IMR-90 (cell line): ENCODE measurements around the gene FKBP11. TPM values are rescaled to one million over a fixed set of nuclear protein-coding genes. Genes with fewer than 3 reads are reported as not detected.

ENCODE experiments used
- ATAC-seq: fragments of 200-7000 bp; cut with Tn5 transposase; 2 replicates; pipeline ENCODE4 v1.9.1; 2020; ENCODE audit warnings: low read depth, mild to moderate bottlenecking, moderate library complexity
- BruUV-seq: library from RNA; stranded (reverse); fragments of 400-500 nt; replicated peaks from 2 replicates; lab custom pipeline; 2021; lab: Mats Ljungman, UMichigan
- CTCF ChIA-PET: fragments of 300-600 bp; formaldehyde crosslinking; extraction: SDS; loops from one replicate; lab custom pipeline; 2021; ENCODE audit warnings: antibody characterized with exemption; lab: Yijun Ruan, JAX
- POLR2A ChIA-PET: fragments of 300-600 bp; sonication (Branson Sonifier 250); formaldehyde crosslinking; loops from one replicate; lab custom pipeline; 2022; ENCODE audit warnings: antibody characterized with exemption; ENCODE audit not compliant: unreplicated experiment; lab: Charles Lee
- DNase-seq: peaks from one replicate; pipeline ENCODE4 v3.0.0; 2013
- H2AFZ ChIP-seq: replicated peaks from 2 replicates; pipeline ENCODE3; 2013; ENCODE audit warnings: low read length, mild to moderate bottlenecking; ENCODE audit not compliant: poor library complexity
- H2AK5ac ChIP-seq: 2 replicates; pipeline ENCODE4 v1.6.1; 2013; ENCODE audit warnings: low read depth, low read length, inconsistent platforms
- H2AK9ac ChIP-seq: replicated peaks from 2 replicates; pipeline ENCODE3; 2013; ENCODE audit warnings: mild to moderate bottlenecking, low read depth, low read length, moderate library complexity; ENCODE audit not compliant: poor library complexity
- H2BK120ac ChIP-seq: 2 replicates; pipeline ENCODE4 v1.6.1; 2013; ENCODE audit warnings: low read depth, low read length, inconsistent platforms
- H2BK15ac ChIP-seq: 3 replicates; pipeline ENCODE4 v1.6.1; 2013; ENCODE audit warnings: low read depth, low read length, inconsistent platforms
- H2BK20ac ChIP-seq: 2 replicates; pipeline ENCODE4 v1.6.1; 2013; ENCODE audit warnings: low read depth, mild to moderate bottlenecking, inconsistent platforms, low read length, moderate library complexity
- H2BK5ac ChIP-seq: 2 replicates; pipeline ENCODE4 v1.6.1; 2013; ENCODE audit warnings: mild to moderate bottlenecking, low read depth, low read length, inconsistent platforms; ENCODE audit not compliant: poor library complexity, severe bottlenecking
- H3K14ac ChIP-seq: replicated peaks from 2 replicates; pipeline ENCODE4 v1.6.1; 2013; ENCODE audit warnings: low read depth, low read length, inconsistent platforms
- H3K18ac ChIP-seq: 2 replicates; pipeline ENCODE4 v1.6.1; 2013; ENCODE audit warnings: low read depth, low read length, control low read depth
- H3K23ac ChIP-seq: 2 replicates; pipeline ENCODE4 v1.6.1; 2013; ENCODE audit warnings: low read depth, low read length, inconsistent platforms
- H3K27ac ChIP-seq: 2 replicates; pipeline ENCODE4 v1.5.1; 2013; ENCODE audit warnings: mild to moderate bottlenecking, control low read depth, low read length; ENCODE audit not compliant: insufficient read depth
- H3K27me3 ChIP-seq: 2 replicates; pipeline ENCODE4 v1.6.1; 2013; ENCODE audit warnings: low read length; ENCODE audit not compliant: control insufficient read depth, insufficient read depth
- H3K36me3 ChIP-seq: 2 replicates; pipeline ENCODE4 v1.6.1; 2013; ENCODE audit warnings: low read length, mixed read lengths; ENCODE audit not compliant: control insufficient read depth, insufficient read depth
- H3K4ac ChIP-seq: 2 replicates; pipeline ENCODE4 v1.6.1; 2013; ENCODE audit warnings: low read depth, low read length, inconsistent platforms
- H3K4me1 ChIP-seq: 2 replicates; pipeline ENCODE4 v1.6.1; 2013; ENCODE audit warnings: low read length, mixed read lengths; ENCODE audit not compliant: control insufficient read depth, insufficient read depth
- H3K4me2 ChIP-seq: 2 replicates; pipeline ENCODE4 v1.6.1; 2013; ENCODE audit warnings: low read depth, mild to moderate bottlenecking, control low read depth, low read length, moderate library complexity
- H3K4me3 ChIP-seq: 2 replicates; pipeline ENCODE4 v1.5.1; 2013; ENCODE audit warnings: low read depth, mild to moderate bottlenecking, control low read depth, low read length, moderate library complexity; ENCODE audit not compliant: insufficient read depth
- H3K56ac ChIP-seq: 2 replicates; pipeline ENCODE4 v1.6.1; 2013; ENCODE audit warnings: low read length, inconsistent platforms; ENCODE audit not compliant: insufficient read depth; ENCODE audit errors: extremely low read depth
- H3K79me1 ChIP-seq, 2 experiments: 2 replicates each; pipeline ENCODE4 v1.6.1; 2013; ENCODE audit warnings: low read length in 2 of 2, inconsistent platforms in 1 of 2, low read depth in 1 of 2
- H3K9ac ChIP-seq: 2 replicates; pipeline ENCODE4 v1.6.1; 2013; ENCODE audit warnings: low read depth, low read length, control low read depth
- H3K9me1 ChIP-seq: 2 replicates; pipeline ENCODE4 v1.6.1; 2013; ENCODE audit warnings: low read length, inconsistent platforms; ENCODE audit not compliant: insufficient read depth
- H3K9me3 ChIP-seq: 2 replicates; pipeline ENCODE4 v1.6.1; 2013; ENCODE audit warnings: low read length; ENCODE audit not compliant: control insufficient read depth, insufficient read depth
- H4K20me1 ChIP-seq: 2 replicates; pipeline ENCODE4 v1.6.1; 2013; ENCODE audit warnings: low read length, inconsistent platforms; ENCODE audit not compliant: insufficient read depth
- H4K5ac ChIP-seq: 2 replicates; pipeline ENCODE4 v1.6.1; 2013; ENCODE audit warnings: mild to moderate bottlenecking, low read depth, low read length, control low read depth
- H4K8ac ChIP-seq, 2 experiments: 2 replicates each; pipeline ENCODE4 v1.6.1; 2013; ENCODE audit warnings: low read depth in 2 of 2, low read length in 2 of 2, control low read depth in 1 of 2, inconsistent platforms in 1 of 2
- H4K91ac ChIP-seq: 2 replicates; pipeline ENCODE4 v1.6.1; 2013; ENCODE audit warnings: low read depth, low read length, inconsistent platforms; ENCODE audit not compliant: insufficient read depth
- BHLHE40 ChIP-seq: fragments of 150-350 bp; IDR thresholded peaks from 2 replicates; pipeline ENCODE4 v1.6.1; 2016; ENCODE audit warnings: mild to moderate bottlenecking, low read depth, low read length
- CHD1 ChIP-seq: IDR thresholded peaks from 2 replicates; pipeline ENCODE4 v1.6.1; 2012; ENCODE audit warnings: low read depth, low read length, improper control_type of control experiment
- CTCF ChIP-seq: conservative IDR thresholded peaks from 2 replicates; pipeline ENCODE4 v1.5.1; 2012; ENCODE audit warnings: mild to moderate bottlenecking, low read depth, low read length, improper control_type of control experiment
- RAD21 ChIP-seq: IDR thresholded peaks from 2 replicates; pipeline ENCODE4 v1.6.1; 2012; ENCODE audit warnings: low read length, improper control_type of control experiment
- WGBS, 2 experiments: methylation state at CpG; one replicate each; pipeline versions ENCODE4 v1.1.5 to v1.1.7; 2013; ENCODE audit warnings: missing lambda C conversion rate in 2 of 2; ENCODE audit not compliant: insufficient read length in 1 of 2; ENCODE audit errors: extremely low coverage in 2 of 2; 5-methylcytosine and 5-hydroxymethylcytosine counted together
- dilution Hi-C: fragments of 300-500 bp; cut with HindIII; formaldehyde crosslinking; loops from one replicate; pipeline ENCODE4 v1.14.3; 2018; ENCODE audit warnings: low sequenced_read_pairs; ENCODE audit not compliant: unreplicated experiment
- in situ Hi-C: fragments of 300-500 bp; cut with MboI; formaldehyde crosslinking; loops from 3 replicates; pipeline ENCODE4 v1.14.3; 2019; ENCODE audit warnings: low sequenced_read_pairs, inconsistent platforms, mixed read lengths
- intact Hi-C: fragments of 100-400 bp; cut with micrococcal nuclease; formaldehyde crosslinking; loops from 2 replicates; pipeline ENCODE4 v1.10.0; 2022
- polyA plus RNA-seq, 3 experiments: library from polyadenylated mRNA; depleted of rRNA; stranded (reverse); fragments of >200 nt; gene quantifications; 2 replicates each; pipeline ENCODE4 v1.2.3, GENCODE V29; 2012; ENCODE audit warnings: low replicate concordance in 1 of 3
- total RNA-seq: library from RNA; depleted of rRNA; stranded (reverse); fragments of >200 nt; gene quantifications from 2 replicates; pipeline ENCODE4 v1.2.3, GENCODE V29; 2012

The FKBP11 gene
- total and polyA plus RNA-seq, 2 of the 4 experiments (the other 2 are of a cell fraction): 5.0 to 40.0 TPM

- Histone ChIP-seq H4K5ac (no peak overlapping the region), H3K4me2 (no peak overlapping the region), H3K79me1 (no peaks in the 10 kb centered on the region), H2BK15ac (no peak overlapping the region), H3K4ac (no peak overlapping the region), H3K4me3 (no peak overlapping the region), H3K14ac (no peak overlapping the region), H2BK5ac (no peak overlapping the region), H3K9me3 (no peaks in the 10 kb centered on the region), H2AK9ac (no peak overlapping the region), H2BK20ac (no peak overlapping the region), H3K18ac (no peak overlapping the region), H3K56ac (no peak overlapping the region), H3K36me3 (no peaks in the 10 kb centered on the region), H3K23ac (no peak overlapping the region), H2AK5ac (0 out of 2 replicates have a peak overlapping the region, but pooled peaks have one; percentile 3), H2AFZ (peak overlapping the region; percentile 28), H4K91ac (no peak overlapping the region), H3K9ac (no peak overlapping the region), H3K9me1 (peaks cover 9% of the 10 kb centered on the region), H4K20me1 (no peaks in the 10 kb centered on the region; the same call in none of the 2 replicates), H2BK120ac (no peak overlapping the region), H3K4me1 (peaks cover 14% of the 10 kb centered on the region), H4K8ac (no peak overlapping the region), H3K27ac (no peak overlapping the region), H3K27me3 (peaks cover 75% of the 10 kb centered on the region)
- dilution Hi-C loops (no loop called here), in situ Hi-C loops (no loop called here), intact Hi-C loops (no loop called here)
- WGBS, 2 experiments: 11% methylated on average over 14 of the region's 23 CpGs; no CpG with 5 or more reads in 1 of the 2 experiments
- ChIA-PET POLR2A (no interaction called here), CTCF (no interaction called here)
- ATAC-seq: no peak
- no TSS peak for BruUV-seq
- DNase-seq: peak; percentile 41
- TF ChIP-seq CTCF: peak; percentile 14; the same call in 1 of the 2 replicates
- peak; percentile 16; the same call in 1 of the 2 replicates for TF ChIP-seq BHLHE40
- TF ChIP-seq CHD1: no peak
- TF ChIP-seq RAD21: peak; percentile 33
Measured at GRCh38 chr12:48972213-48972951, 47.1 kb upstream of the FKBP11 start.
